ENCODE measurements around the gene AP3S1.
"Not testable (repeated sequence)": the region's sequence is repeated elsewhere in the genome, so short reads cannot be mapped to it uniquely, and the experiment has no call there.

AP3S1 gene

DNA sequence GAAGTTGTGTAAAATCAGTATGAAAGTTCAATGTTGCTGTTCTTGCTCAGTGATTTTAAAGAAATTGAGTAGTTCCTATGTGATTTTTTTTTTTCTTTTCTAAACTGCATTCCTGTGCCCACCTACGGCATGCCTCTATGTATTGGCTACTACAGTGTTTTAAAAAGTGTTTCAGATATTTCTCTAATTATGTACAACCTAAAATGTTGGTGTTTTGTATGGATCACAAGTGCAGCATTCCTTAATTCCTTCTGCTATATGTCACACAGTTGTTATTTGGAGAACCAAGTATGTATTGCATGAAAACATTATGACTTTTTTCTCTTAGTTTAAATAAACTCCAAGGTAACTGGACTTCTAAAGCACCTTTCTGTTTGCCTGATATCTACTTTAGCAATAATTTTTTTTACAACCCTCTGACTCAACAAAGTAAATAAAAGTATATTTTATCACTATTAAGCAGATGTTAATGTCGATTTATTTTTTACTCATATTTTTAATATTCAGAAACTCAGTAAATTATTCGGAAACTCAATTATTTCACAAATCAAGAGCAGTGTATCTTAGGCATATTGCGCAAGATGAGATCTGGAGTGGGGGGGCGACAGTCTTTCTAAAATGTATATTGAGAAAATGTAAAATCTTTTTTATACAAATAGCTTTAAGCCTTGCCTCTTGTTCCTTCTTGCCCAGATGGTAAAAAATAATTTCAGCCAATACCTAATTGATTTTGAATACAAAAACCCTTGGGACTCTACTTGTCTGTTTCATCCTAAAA lies 72.1 kb downstream of the AP3S1 start:
- POLR2A ChIA-PET; CTCF ChIA-PET; H3K9me3 ChIP-seq (ENCODE audit: control insufficient read depth, insufficient read depth, low read depth, low read length); H3K4me3 ChIP-seq (ENCODE audit: low read depth, low read length); H3K36me3 ChIP-seq (ENCODE audit: control insufficient read depth in 2 of 2, insufficient read depth in 1 of 2, low read length in 2 of 2); H3K4me1 ChIP-seq (ENCODE audit: control insufficient read depth, insufficient read depth, low read length); H3K27ac ChIP-seq (ENCODE audit: extremely low read depth, low read depth, low read length): not testable (repeated sequence)

DNA sequence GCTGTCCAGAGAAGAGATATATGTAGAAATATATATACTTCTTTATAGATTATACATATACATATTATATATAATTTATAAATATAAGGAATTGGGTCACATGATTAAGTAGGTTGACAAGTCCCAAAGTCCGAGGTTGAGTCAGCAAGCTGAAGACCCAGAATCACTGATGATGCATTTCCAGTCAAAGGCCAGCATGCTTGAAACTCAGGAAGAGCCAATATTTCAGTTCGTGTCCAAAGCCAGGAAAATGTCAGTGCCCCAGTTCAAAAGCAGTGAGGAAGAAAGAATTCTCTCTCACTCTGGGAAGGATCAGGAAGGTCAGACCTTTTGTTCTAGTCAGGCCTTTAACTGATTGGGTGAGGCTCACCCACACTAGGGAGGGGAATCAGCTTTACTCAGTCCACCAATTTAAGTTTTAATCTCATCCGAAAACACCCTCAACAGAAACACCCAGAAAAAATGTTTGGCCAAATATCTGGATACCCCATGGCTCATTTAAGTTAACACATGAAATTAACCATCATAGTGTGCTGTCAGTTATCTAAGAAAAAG lies 78.5 kb downstream of the AP3S1 start:
- CTCF ChIA-PET = no interaction called here

GRCh38 chr5:115928578-115929407 lies 87.1 kb downstream of the AP3S1 start:
- H3K27ac ChIP-seq (ENCODE audit: extremely low read depth, low read depth, low read length); H3K4me1 ChIP-seq (ENCODE audit: control insufficient read depth, insufficient read depth, low read length); H3K4me3 ChIP-seq (ENCODE audit: low read depth, low read length); H3K36me3 ChIP-seq (ENCODE audit: control insufficient read depth in 2 of 2, insufficient read depth in 1 of 2, low read length in 2 of 2); POLR2A ChIA-PET; H3K9me3 ChIP-seq (ENCODE audit: control insufficient read depth, insufficient read depth, low read depth, low read length): not testable (repeated sequence)
- TF ChIP-seq, protein P1, sequence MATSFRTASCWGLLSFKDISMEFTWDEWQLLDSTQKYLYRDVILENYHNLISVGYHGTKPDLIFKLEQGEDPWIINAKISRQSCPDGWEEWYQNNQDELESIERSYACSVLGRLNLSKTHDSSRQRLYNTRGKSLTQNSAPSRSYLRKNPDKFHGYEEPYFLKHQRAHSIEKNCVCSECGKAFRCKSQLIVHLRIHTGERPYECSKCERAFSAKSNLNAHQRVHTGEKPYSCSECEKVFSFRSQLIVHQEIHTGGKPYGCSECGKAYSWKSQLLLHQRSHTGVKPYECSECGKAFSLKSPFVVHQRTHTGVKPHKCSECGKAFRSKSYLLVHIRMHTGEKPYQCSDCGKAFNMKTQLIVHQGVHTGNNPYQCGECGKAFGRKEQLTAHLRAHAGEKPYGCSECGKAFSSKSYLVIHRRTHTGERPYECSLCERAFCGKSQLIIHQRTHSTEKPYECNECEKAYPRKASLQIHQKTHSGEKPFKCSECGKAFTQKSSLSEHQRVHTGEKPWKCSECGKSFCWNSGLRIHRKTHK (tag by site-specific recombination; IDR thresholded peaks at IDR 0.05) = peak; percentile 24; the same call in 1 of the 2 replicates
- peak; percentile 15; the same call in 1 of the 2 replicates for TF ChIP-seq ZNF169 (tag by site-specific recombination; IDR thresholded peaks at IDR 0.05)
- peak; percentile 37; the same call in 1 of the 2 replicates for TF ChIP-seq KLF1 (tag by site-specific recombination; IDR thresholded peaks at IDR 0.05)
- TF ChIP-seq ZNF223 (tag by site-specific recombination; IDR thresholded peaks at IDR 0.05) = peak; percentile 91
- CTCF ChIA-PET = interaction anchor here (0.6 kb wide), 1 partner anchor 25 kb away, joined by 3 read pairs; no protein-coding TSS in a partner anchor

More for the DNA sequence above, 78.5 kb downstream of the AP3S1 start:
- Histone ChIP-seq H3K36me3 (ENCODE audit: control insufficient read depth in 2 of 2, insufficient read depth in 1 of 2, low read length in 2 of 2) (no peaks in the 10 kb centered on the region), H3K27ac (ENCODE audit: extremely low read depth, low read depth, low read length) (no peak overlapping the region), H3K9me3 (ENCODE audit: control insufficient read depth, insufficient read depth, low read depth, low read length) (no peaks in the 10 kb centered on the region), H3K4me3 (ENCODE audit: low read depth, low read length) (no peak overlapping the region), H3K4me1 (ENCODE audit: control insufficient read depth, insufficient read depth, low read length) (no peaks in the 10 kb centered on the region)
- peak; percentile 74; the same call in 1 of the 2 replicates for TF ChIP-seq ZNF10 (tag by site-specific recombination; IDR thresholded peaks at IDR 0.05)
- no peak for TF ChIP-seq KLF10 (tag by site-specific recombination; IDR thresholded peaks at IDR 0.05)
- TF ChIP-seq ZNF292 (tag by site-specific recombination; IDR thresholded peaks at IDR 0.05; ENCODE audit: borderline replicate concordance, low read depth) = no peak
- POLR2A ChIA-PET = no interaction called here

- H3K4me1 ChIP-seq (ENCODE audit: control insufficient read depth, insufficient read depth, low read length); CTCF ChIA-PET; H3K27ac ChIP-seq (ENCODE audit: extremely low read depth, low read depth, low read length); POLR2A ChIA-PET; H3K36me3 ChIP-seq (ENCODE audit: control insufficient read depth in 2 of 2, insufficient read depth in 1 of 2, low read length in 2 of 2); H3K4me3 ChIP-seq (ENCODE audit: low read depth, low read length); H3K9me3 ChIP-seq (ENCODE audit: control insufficient read depth, insufficient read depth, low read depth, low read length): not testable (repeated sequence)
- TF ChIP-seq ZNF169 (tag by site-specific recombination; IDR thresholded peaks at IDR 0.05) = peak; percentile 69; the same call in 1 of the 2 replicates
- peak; percentile 42 for TF ChIP-seq SP3 (tag by site-specific recombination; IDR thresholded peaks at IDR 0.05)
- TF ChIP-seq SETDB1 (IDR thresholded peaks at IDR 0.05; ENCODE audit: insufficient read length, low read length) = peak; percentile 47
- peak; percentile 30; the same call in 1 of the 2 replicates for TF ChIP-seq SCRT2 (tag by site-specific recombination; IDR thresholded peaks at IDR 0.05)
- TF ChIP-seq, protein P1 (tag by site-specific recombination; IDR thresholded peaks at IDR 0.05) = 0 out of 2 replicates have a peak, but pooled peaks have one; percentile 18
- TF ChIP-seq ZNF148 (tag by site-specific recombination; IDR thresholded peaks at IDR 0.05; ENCODE audit: borderline replicate concordance) = 0 out of 2 replicates have a peak, but pooled peaks have one; percentile 40
- peak; percentile 62; the same call in 1 of the 2 replicates for TF ChIP-seq ZNF223 (tag by site-specific recombination; IDR thresholded peaks at IDR 0.05)
- peak; percentile 68 for TF ChIP-seq KLF1 (tag by site-specific recombination; IDR thresholded peaks at IDR 0.05)
Observed at GRCh38 chr5:115930171-115930570, 88.4 kb downstream of the AP3S1 start.

Data from HEK293 (cell line).